Raji (cell line): Measurements from ENCODE around the gene CDSN.
A peak's percentile ranks its signal among the peaks of the same experiment; 100 is the strongest.

Source experiments
- POLR2A ChIP-seq: IDR thresholded peaks from 2 replicates; pipeline ENCODE4 v1.6.1; 2011; ENCODE audit warnings: low read depth, low read length, control low read depth; ENCODE audit not compliant: insufficient read depth

Gene CDSN, protein sequence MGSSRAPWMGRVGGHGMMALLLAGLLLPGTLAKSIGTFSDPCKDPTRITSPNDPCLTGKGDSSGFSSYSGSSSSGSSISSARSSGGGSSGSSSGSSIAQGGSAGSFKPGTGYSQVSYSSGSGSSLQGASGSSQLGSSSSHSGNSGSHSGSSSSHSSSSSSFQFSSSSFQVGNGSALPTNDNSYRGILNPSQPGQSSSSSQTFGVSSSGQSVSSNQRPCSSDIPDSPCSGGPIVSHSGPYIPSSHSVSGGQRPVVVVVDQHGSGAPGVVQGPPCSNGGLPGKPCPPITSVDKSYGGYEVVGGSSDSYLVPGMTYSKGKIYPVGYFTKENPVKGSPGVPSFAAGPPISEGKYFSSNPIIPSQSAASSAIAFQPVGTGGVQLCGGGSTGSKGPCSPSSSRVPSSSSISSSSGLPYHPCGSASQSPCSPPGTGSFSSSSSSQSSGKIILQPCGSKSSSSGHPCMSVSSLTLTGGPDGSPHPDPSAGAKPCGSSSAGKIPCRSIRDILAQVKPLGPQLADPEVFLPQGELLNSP

DNA sequence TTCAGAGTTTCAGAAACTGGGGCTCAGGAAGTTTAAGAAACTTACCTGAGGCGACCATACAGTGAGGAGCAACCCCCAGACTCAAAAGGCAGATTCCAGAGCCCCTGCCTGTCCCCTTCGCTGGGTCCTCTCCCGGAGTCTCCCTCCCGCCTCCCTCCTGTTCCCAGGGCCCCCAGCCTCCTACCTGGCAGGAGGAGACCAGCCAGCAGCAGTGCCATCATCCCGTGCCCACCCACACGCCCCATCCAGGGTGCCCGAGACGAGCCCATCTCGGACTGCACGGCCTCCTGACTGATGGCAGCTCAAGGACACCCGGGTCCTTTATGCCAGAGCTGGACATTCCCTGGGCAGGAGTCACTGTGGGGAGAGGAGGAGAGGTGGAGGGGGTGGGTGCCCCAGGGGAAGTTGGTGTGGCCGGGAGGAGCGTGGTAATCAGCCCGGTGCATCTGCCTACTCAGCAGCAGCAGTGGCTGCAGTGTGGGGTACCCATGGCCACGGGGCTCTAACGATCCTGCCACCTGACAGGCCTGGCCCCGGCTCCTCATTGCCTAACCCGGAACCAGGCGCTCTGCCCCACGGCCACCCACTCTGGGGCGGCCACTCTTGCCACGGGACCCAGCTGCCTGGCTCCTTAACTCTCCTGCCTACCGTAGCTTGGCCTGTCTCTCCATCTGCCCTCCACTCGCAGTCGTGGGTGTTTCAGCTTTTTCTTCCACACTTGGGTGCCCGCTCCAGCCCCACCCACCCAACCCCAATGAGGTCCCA, at the start of gene CDSN:
CDSN (minus strand) TSS at position 296 of the 765 bp plus-strand sequence; CDS start at position 269, 27 bp downstream.
- no peak for TF ChIP-seq POLR2A

DNA sequence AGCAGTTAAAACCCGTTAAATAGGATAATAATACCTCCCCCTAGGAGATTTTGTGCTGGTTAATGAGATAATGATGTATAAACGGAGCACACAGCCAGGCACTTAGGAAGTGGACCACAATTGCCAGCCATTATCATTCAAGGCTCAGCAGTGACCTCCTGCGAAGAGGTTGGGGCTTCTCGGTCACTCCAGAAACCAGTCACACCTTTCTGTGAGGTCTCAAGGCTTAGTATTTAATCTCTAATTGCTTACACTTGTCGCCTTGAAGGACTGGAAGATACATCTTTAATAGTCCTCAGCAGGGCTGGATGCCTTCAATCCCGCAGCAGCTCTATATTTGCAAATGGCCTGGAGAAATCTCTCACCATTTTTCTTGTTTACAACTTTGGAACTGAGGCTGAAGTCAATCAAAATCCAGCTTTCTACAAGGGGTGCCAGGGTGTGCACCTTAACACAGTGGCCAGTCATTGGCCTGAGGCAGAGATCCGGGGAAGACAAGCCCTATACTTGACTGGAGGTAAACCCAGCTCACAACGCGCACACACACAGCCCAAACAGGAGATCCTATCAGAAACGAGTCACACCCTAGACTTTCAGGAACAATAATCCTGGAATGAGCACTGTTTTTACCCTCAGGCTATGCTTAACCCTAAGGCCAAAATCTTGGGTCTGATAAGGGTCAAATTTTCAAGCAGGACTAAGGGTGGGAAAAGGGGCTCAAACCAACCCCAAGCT, 49.0 kb upstream of the CDSN start:
- TF ChIP-seq POLR2A, result no peak

DNA sequence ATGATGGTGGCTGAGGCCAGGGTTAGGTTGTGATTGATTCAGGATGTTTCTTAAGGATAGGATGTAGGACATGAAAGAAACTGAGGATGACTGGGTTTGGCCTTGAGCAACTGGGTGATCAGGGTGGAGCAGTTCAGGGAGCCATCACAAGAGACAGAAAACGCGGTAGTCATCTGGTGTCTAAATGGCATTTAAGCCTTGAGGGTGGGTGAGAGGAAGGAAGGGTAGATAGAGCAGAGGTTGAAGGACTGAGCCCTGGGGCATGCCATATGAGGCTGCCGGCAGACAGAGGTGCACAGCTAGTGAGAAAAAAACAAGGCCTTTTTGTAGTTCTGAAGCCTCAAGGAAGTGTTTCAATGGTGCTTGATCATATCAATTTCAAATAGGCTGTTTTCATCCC, 48.4 kb upstream of the CDSN start:
- no peak for TF ChIP-seq POLR2A

DNA sequence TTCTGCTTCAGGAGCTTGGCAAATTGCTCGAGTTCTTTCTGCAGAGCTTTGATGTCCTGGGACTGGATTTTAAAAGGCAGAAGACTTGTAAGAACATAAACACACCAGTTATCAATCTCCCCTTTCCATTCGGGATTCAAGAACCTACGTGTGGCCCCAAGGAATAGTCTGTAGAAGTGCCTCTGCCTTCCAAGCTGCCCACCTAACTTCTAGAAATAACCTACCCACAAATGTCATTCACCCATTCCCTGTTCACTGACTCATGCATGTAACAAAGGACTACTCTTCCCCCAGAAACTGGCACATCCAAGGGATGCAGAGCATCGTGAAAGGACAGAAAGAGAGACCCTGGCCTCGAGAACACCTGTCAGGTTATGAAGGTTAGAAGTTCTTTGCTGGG, 45.7 kb upstream of the CDSN start:
- no peak for TF ChIP-seq POLR2A

DNA sequence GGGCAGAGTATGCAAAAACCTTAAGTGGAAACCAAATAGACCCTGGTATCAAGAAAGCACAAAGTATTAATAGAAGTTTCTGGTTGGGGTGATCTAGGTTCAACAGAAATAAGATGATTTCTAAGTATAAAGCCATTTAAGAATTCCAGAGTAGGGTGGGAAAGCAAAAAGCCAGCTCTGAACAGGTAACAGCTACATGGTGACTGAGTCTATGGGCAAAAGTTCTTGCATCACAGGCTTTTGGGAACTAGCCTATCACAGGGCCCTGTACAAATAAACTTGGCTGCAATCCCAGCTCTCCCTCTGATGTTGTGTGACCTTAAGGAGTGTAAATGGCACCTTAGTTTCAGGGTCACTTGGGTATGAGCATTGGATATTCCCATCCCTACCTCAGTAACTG, 43.7 kb upstream of the CDSN start:
- TF ChIP-seq POLR2A, result no peak

DNA sequence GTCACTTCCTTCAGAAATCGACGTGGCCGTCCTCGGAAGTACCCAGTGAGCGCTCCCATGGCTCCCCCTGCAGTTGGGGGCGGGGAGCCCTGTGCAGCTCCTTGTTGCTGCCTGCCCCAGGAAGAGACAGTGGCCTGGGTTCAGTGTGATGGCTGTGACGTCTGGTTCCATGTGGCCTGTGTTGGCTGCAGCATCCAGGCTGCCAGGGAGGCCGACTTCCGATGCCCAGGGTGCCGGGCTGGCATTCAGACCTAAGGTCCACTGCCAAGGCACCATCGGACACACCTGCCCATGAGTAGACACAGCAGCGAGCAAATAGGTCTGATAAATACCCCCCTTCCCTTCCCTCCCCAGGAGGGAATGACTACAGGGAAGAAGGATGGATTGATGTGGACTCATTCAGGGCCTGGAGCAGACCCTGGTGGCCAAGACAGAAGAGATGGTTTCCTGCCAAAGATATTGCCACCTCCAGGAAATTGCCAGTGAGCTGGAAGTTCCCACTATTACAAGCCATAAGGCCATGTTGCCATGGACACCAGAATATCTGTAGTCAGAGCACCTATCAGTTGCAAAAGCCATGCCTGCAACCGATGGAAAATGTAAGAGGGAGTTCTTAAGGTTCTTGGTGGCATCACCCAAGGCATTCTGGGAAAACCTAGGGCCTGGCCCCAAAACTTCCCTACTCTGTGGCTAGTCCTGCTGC, 42.4 kb upstream of the CDSN start:
- no peak for TF ChIP-seq POLR2A

DNA sequence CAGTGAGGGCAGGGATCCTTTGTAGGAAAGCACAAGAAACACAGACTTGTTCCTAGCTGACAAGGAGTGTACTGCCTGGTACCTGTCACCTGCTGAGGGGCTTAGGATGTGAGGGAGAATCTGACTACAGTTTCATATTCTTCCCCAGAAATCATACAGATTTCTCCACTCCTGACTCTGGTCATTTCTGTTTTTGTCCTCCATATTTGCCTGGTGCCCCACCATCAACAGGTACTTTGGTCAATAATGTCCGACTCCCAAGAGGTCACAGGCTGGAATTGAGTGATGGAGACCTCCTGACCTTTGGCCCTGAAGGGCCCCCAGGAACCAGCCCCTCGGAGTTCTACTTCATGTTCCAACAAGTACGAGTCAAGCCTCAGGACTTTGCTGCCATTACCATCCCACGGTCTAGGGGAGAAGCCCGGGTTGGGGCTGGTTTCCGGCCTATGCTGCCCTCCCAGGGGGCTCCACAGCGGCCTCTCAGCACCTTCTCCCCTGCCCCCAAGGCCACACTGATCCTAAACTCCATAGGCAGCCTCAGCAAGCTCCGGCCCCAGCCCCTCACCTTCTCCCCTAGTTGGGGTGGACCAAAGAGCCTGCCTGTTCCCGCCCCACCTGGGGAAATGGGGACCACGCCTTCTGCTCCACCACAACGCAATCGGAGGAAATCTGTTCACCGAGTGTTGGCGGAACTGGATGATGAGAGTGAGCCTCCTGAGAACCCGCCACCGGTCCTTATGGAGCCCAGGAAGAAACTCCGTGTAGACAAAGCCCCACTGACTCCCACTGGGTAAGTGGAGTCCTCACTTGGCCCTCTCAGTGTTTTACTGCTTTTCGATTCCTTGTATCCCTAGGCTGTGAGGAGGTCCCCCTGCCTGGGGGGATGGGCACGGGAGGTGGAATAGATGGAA, 41.2 kb upstream of the CDSN start:
- TF ChIP-seq POLR2A, result no peak

DNA sequence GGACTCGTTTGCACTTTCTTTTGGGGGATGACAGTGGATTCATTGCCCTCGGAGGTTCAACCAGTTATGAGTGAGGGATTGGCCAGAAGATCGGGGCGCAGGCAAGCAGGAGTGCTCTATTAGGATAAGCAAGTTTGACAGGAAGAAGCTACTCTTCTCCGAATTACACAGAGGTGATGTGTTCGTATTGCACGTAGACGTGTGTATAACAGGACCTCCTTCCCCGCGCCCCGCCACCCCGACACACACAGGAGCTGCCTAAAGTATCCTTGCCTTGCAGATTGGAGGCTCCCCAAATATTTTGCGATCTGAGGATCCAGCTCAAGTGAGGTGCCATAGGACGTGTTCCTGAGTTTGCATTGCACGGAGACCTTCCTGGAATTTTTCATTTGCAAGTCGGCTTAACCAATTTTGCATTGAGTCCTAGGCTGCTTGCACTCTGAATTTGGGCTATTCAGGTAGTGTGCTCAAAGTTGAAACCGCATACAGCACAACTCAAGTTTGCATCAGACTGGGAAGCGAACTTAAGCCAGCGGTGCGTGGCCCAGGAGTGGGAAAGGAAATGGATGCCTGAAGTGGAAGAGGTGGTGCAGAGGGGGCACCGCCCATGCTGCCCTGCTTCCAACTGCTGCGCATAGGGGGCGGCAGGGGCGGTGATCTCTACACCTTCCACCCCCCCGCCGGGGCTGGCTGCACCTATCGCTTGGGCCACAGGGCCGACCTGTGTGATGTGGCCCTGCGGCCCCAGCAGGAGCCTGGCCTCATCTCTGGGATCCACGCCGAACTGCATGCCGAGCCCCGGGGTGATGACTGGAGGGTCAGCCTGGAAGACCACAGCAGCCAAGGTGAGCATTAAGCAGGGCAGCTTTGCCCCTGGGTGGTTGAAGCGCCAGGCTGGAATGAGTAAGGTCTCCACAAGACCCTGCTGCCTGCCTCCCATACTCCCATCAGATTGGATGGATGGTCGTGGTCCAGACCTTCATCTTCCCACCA, 38.9 kb upstream of the CDSN start:
- no peak for TF ChIP-seq POLR2A

DNA sequence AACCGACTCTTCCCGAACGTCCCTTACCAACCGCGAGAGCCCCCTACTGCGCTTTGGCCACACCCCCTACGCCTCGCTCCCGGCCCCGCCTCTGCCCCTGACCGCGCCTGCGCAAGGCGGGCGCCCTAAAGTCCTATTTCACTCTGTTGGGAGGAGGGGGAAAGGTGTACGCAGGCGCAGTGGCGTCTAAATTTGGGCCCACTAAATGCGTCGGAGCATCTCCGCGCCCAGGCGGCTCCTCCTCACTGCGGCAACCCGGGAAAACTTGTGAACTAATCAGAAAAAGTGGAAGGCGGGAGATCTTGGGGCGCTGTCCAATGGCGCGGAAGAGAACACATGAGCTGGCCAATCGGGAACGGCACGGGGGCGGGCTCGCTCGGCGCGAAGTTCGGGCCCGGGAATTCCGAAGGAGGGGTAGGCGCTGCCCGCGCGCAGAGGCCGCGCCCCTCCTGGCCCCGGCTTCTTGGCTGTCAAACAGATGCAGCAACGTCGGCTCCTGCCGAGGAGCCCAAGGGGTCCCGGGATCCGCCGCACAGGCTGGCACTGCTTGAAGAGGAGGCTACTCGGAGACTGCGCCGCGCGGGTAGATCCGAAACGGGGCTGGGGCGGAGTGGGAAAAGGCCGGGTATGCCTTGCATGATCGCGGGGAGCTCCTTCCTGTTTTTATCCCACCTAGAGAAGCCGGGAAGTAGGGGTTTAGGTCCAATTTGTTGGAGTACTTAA, 38.1 kb upstream of the CDSN start, which contains the start of gene TCF19:
TCF19 (plus strand) TSS at position 450 of the 723 bp plus-strand sequence. CDS start 881 bp downstream, outside the sequence.
- TF ChIP-seq POLR2A, result peak; percentile 47

DNA sequence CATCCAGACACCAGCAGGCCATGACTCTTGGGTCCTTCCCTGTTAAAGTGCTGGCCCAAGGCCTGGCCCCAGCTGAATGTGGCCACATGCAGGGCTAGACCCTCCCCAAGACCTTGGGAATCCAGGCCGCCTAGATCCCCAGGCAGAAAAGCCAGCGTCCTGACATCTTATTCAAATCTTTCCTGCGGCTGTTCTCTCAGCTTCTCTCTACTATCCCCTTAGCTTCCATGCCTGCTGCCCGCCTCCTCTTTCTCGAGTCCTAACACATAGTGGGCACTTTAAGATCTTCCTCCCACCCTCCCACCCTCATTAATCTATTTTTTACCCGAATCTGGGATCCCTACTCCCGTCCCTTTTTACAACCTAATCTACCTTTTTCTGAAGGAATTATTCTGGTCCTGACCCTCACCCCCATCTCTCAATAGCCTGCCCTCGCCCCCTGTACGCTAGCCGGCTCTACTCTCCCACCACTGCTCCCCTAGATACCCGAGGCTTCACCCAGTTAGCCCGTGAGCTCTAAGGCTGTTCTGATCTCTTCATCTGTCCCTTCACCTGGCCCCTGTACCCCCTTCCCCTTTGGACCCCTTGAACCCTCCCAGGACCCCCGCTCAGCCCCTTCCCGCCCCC, 37.4 kb upstream of the CDSN start, which contains the start of gene CCHCR1:
CCHCR1 (minus strand) TSS at position 290 of the 627 bp plus-strand sequence; CDS start at position 88, 202 bp downstream.
- no peak; the same call in 1 of the 2 replicates for TF ChIP-seq POLR2A

DNA sequence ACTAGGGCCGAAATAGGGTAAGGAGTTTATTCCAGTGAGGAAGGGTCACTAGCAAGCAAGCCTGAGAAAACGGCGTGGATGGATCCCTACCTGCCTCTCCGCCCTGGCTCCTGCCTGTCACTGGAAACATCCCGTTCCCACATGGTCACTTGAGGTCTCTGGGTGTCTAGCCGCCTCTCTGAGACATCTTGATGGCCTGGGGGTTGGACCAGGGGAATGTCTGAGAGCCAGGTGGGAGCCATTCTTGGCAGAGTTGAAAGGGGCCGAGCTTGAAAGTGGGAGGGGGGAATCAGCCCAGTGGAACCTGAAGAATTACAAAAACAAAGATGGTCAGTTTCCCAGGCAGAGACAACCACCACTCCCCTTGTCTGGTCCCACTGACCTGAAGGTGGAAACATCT, 36.4 kb upstream of the CDSN start:
- no peak for TF ChIP-seq POLR2A
